Fibroblast of lung (primary cell): Measurements from ENCODE around the gene COL26A1.

Source experiments
- EZH2 ChIP-seq: IDR thresholded peaks from 2 replicates; pipeline ENCODE4 v1.5.1; 2012; ENCODE audit warnings: low read length, control low read depth, mild to moderate bottlenecking; ENCODE audit errors: missing control alignments
- TF ChIP-seq, protein P1 (sequence below), 2 donors: IDR thresholded peaks in 1 of 2; conservative IDR thresholded peaks in 1 of 2; 1 replicate in 1 of 2; 2 replicates in 1 of 2; pipeline ENCODE4 v1.5.1; 2011 to 2012; ENCODE audit warnings: low read length in 2 of 2, control low read depth in 1 of 2, inconsistent platforms in 1 of 2, low read depth in 1 of 2, mild to moderate bottlenecking in 1 of 2

DNA sequence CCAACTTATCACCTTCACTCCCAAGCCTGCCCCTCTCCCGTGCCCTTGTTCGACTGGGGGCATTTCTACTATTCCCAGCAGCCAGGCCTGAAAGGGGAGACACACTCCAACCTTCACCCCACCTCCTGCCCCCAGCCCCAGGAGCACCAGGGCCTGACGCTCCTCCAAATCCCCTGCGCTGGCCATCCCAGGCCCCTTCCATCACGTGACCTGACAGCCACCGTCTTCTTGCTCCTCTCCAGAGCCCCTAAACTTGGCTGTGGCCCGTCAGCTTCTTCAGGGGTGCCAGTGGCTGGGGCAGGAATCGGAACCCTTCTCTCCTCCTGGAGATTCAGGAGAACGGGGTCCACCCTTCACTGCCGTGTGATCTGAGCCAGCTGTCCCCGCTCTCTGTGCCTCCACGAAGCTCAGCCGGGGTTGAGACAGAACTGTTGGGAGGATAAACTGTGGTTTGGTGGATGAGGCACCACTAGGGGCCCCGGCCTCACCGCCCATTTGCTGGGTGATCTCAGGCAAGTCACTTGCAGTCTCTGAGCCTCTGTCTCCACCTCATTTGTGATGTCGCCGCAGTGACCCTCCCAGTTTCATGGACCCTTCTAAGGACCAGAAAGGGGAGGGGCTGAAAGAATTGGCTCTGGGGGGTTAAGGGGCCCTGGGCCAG, 175.4 kb downstream of the COL26A1 start:
- TF ChIP-seq, protein P1, sequence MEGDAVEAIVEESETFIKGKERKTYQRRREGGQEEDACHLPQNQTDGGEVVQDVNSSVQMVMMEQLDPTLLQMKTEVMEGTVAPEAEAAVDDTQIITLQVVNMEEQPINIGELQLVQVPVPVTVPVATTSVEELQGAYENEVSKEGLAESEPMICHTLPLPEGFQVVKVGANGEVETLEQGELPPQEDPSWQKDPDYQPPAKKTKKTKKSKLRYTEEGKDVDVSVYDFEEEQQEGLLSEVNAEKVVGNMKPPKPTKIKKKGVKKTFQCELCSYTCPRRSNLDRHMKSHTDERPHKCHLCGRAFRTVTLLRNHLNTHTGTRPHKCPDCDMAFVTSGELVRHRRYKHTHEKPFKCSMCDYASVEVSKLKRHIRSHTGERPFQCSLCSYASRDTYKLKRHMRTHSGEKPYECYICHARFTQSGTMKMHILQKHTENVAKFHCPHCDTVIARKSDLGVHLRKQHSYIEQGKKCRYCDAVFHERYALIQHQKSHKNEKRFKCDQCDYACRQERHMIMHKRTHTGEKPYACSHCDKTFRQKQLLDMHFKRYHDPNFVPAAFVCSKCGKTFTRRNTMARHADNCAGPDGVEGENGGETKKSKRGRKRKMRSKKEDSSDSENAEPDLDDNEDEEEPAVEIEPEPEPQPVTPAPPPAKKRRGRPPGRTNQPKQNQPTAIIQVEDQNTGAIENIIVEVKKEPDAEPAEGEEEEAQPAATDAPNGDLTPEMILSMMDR (conservative IDR thresholded peaks at IDR 0.05 in 1 of 2, IDR thresholded peaks at IDR 0.05 in 1 of 2; ENCODE audit: low read depth in 1 of 2, low read length in 2 of 2), result no peak
- TF ChIP-seq EZH2, result no peak
